NCI-H524 treated with DMSO at 0.1 percent for 48 hours (cell line): ENCODE measurements around the gene PFKFB3.
"Not testable (repeated sequence)": the region's sequence is repeated elsewhere in the genome, so short reads cannot be mapped to it uniquely, and the experiment has no call there.

Source experiments
- DNase-seq: peaks from one replicate; lab custom pipeline; 2025; lab: John Stamatoyannopoulos, UW

PFKFB3 gene

GRCh38 chr10:6202098-6202683, 541 bp upstream of the PFKFB3 start:
- no peak for DNase-seq

- no peak for DNase-seq
Measured at GRCh38 chr10:6203331-6204062, 765 bp downstream of the PFKFB3 start.

GRCh38 chr10:6204063-6204340, 1.3 kb downstream of the PFKFB3 start:
- no peak for DNase-seq

DNA sequence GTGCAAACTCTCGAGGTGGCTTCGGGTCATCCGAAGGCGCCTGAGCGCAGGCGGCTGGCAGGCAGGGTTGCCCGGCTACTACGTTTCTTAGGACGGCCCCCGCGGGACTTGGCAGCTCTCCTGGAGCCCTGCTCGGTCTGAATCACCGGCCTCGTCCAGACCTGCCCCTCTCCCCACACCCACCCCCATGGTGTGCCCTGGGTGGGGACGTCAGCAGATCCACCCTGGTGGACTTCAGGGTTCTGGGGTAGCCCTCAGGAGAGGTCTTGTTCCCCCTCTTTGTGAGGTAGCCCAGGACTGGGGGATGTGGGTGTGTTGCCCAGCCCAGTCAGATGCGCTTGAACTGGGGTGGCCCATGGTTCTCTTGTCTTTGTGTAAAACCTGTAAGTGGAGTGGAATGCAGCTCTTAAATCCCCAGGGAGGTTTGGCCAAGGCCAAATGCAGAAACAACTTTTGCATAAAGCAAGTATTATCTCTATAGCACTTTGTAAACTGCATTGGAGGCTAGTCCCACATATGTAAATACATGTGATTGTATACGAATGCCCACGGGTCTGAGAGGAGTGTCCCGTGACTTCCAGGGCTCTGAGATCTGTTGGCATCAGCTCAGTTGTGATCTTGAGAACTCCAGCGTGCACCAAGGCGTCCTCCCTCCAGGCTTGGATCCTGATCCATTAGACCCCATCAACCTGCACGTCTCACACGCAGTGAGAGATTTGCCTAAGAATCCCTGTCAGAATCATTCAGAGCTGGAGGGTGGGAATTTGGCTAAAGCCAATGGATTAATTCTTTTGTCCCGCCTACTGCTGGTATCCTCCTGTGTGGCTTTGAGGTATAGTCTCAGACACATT, 1.8 kb downstream of the PFKFB3 start:
- no peak for DNase-seq

DNA sequence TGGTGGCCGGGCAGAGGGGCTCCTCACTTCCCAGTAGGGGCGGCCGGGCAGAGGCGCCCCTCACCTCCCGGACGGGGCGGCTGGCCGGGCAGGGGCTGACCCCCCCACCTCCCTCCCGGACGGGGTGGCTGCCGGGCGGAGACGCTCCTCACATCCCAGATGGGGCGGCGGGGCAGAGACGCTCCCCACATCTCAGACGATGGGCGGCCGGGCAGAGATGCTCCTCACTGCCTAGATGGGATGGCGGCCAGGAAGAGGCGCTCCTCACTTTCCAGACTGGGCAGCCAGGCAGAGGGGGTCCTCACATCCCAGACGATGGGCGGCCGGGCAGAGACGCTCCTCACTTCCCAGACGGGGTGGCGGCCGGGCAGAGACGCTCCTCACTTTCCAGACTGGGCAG, 3.8 kb downstream of the PFKFB3 start:
- not testable (repeated sequence) for DNase-seq

- DNase-seq: no peak
Measured at GRCh38 chr10:6207658-6208057, 4.9 kb downstream of the PFKFB3 start.

DNA sequence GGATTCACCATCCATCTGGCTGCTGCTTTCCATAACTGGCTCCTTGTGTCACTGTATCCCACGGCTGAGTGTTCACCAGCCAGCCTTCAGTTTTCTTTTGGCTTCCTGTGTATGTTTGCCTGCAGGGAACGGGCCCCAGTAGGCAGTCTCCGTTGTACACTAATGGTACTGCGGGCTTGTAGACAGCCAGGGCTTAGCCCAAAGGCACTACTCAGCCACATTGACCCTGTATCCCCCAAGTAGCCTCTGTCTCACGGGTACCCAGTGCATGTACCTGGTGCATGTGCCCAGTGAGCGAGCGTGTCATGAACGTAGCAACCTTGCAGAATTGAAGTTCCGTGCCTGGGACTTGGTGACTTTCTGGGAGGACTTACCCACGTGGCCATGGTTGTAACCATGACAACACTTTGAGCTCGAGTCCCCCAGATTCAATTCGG, 6.1 kb downstream of the PFKFB3 start:
- DNase-seq: peak; percentile 5

- DNase-seq: no peak
Measured at GRCh38 chr10:6211341-6211670, 8.6 kb downstream of the PFKFB3 start.

DNA sequence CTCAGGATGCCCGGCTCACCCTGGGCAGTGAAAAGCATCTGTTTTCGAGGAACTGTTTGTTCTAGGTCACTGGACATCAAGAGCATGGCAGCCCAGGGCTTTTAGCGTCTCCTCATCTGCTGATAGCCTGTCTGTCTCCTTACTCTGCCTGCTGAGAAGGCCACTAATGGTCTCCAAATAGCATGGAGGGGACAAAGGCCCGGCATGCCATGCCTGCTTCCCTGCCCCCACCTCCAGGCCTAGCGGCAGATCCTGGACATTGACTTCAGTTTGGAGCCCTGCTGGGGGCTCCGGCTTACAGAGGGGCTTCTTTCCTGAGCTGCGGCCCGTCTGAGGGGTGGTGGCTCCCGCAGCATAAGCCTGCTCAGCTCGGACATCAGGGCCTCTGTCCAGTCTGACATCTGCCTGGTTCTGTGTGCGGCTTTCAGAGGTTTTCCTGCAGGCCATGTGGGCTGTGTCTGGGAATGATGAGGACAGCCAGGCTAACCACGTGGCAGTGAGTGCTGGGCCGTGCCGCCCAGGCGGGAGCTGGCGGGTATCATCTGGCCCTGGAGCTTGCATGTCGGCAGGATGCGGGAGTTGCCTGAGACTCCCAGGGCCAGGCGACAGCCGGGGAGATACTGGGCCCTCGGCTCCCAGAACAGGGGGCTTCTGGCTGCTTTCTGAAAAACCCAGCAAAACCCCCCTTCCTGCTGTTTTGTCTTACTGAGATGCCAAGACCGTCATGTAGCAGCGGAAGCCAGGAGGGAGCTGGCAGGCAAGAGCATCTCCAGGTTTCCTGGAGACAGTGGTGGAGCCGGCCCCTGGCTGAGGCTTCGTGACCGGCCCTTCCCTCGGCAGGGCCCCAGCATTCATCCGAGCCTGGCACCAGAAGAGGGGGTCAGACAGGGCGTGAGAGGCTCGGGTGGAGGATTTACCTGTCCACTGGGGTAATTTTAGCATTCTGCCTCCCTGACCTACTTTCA, 9.2 kb downstream of the PFKFB3 start:
- no peak for DNase-seq

DNA sequence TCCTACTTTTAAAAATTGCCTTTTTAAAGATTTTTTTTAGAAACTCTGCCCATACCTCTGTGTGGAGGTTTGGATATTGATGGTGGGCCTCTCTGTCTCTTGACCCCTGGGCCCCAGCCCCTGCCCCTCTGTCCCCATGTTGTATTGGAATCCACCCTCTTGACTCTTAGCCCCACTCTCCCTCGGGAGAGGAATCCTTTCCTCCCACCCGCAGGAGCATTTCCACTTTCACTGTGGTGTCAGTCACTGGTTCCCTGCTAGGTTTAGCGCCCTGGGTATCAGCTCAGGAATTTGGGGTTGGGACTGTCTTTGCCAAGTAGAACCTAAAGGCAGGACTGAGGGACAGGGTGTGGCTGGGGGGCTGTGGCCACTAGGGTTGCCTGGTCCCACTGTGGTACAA, 10.1 kb downstream of the PFKFB3 start:
- no peak for DNase-seq

- DNase-seq: no peak
Measured at GRCh38 chr10:6213257-6213905, 10.6 kb downstream of the PFKFB3 start.

GRCh38 chr10:6213908-6214307, 11.2 kb downstream of the PFKFB3 start:
- no peak for DNase-seq

DNA sequence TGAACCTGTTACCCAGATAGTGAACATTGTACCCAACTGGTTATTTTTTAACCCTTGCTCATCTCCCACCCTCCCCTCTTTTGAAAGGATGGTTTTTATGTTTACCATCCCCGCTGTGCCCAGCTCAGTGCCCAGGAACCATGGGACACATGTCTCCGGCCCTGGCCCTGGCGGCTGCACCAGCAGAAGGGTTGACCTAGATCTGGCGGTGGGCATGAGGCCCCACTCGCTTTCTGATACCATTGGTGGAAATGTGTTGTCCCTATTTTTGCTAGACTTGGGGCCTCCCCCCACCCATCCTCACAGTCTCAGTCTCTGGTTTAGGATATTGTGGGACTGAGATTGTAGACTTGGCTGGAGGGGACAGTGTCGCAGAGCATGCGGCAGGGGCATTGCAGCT, 11.9 kb downstream of the PFKFB3 start:
- no peak for DNase-seq

DNA sequence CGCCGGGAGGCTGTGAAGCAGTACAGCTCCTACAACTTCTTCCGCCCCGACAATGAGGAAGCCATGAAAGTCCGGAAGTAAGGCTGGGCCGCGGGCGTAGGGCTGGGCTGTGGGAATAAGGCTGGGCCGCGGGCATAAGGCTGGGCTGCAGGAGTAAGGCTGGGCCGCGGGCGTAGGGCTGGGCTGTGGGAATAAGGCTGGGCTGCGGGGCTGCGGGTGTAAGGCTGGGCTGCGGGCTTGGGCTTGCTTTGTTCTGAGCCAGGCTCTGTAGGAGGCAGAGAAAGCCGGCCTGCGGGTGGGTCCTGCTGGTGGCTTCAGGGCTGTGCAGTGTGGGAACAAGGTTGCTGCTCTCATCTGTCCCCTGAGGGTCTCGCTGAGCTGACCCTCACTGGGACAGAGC, 12.5 kb downstream of the PFKFB3 start:
- no peak for DNase-seq

DNA sequence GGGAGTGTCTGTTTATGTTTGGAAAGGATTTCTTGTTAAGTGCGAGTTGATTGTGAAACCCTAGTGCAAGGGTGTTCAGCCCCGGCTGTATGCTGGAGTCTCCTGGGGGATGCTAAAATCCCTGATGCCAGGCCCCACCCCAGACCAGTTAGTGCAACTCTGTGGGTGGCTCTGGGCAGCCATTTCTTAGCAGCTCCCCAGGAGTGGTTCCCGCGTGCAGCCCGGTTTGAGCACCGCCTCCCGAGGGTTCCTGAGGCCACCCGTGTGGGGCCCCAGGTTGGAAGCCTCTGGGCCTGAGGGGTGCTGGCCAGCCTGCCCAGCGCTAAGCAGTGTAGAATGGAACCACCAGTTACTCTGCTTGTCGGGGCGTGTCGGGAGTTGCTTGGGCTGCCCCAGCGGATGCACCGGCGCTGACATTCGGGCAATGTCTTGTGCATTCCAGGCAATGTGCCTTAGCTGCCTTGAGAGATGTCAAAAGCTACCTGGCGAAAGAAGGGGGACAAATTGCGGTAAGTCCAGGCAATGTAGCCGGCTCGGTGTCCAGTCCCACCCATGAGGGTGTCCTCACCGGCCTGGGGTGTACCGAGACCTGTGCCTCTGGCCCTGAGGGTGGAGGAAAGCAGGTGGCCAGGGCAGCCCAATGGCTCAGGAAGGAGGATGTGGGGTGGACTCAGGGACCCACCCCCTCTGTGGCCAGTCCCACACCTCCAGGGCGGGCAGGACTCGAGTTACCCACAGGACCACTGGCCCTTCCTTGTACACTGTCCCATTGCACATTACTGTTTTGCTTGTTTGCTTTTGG, 13.2 kb downstream of the PFKFB3 start:
- no peak for DNase-seq

DNA sequence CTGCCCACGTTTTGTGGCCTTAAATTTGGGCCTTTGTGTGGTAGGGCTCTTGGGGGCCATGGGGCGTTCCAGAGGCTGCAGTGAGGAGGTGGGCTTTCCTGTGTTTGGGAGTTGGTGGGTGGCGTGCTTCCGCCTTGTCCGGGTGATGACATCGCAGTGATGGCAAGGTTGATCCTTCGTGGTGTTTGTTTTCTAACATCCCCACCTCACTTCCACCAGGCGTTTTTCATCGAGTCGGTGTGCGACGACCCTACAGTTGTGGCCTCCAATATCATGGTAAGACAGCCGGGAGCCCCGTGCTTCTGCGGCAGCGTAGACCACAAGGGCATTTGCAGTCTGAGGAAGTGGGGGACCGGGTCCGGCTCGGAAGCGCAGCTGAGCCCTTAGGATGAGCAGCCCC, 14.2 kb downstream of the PFKFB3 start:
- DNase-seq: no peak

DNA sequence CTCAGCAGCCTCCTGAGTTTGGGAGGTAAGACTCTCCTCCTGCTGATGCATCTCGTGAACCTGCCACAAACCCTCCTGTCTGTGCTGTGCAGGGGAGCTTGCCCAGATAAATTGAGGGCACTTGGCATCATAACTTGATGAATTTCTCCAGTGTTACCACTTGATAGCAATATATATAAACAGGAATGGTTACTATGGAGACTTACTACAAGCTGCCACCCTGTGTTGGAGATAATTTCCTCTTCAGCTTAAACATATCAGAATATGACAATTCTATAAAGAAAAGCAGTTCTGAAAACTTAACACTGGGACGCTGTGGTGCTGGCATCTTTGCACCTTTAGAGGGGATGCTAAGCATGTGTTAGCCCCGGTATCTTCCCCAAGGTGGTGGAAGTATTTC, 14.9 kb downstream of the PFKFB3 start:
- DNase-seq: no peak

DNA sequence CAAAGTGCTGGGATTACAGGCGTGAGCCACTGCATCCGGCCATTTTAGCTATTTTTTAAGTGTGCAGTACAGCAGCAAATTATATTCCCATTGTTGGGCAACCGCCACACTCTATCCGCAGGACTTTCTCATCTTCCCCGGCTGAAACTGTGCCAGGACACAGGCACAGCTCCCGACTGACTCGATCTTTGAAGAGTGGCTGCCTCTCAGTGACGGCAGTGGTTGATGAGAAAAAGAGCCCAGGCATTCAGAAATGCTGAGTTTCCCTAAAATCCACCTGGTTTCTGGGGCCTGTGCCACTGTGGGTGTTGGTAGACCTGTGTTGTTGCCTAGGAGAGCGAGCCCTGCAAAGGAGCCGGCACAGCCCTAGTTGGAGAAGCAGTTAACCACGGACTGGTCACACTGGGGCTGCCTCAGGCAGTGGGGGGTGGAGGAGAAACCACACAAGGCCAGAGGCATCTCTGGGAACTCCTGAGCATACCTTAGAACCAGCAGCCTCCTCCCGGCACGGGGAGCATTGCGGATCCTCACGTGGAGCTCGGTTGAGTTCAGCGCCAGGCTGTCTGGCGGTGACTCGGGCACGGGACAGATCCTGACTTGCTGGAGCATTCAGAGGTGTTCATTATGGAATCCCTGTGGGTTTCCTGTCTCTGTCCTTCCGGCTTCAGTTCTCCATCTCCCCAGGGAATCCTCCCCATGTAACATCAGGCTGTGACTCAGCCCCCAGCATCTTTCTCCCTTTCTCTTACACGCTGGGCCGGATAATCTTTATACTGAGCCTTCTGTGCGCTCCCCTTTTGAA, 16.2 kb downstream of the PFKFB3 start:
- DNase-seq: no peak

DNA sequence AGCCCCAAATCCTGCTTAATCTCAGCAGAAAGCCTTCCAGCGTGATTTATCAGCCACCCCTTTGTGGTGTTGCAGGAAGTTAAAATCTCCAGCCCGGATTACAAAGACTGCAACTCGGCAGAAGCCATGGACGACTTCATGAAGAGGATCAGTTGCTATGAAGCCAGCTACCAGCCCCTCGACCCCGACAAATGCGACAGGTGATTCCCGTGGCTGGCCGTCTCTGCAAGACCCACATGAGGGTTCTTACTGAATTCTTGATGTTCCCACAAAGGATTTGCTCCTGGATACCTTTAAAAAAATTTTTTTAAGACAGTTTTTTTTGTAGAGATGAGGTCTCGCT, 16.7 kb downstream of the PFKFB3 start:
- DNase-seq: no peak
